ENCODE measurements around the gene DDAH1. TPM values are rescaled to one million over a fixed set of nuclear protein-coding genes. Genes with fewer than 3 reads are reported as not detected.

DDAH1 gene
- total and polyA plus RNA-seq, 2 of the 8 experiments (the other 6 are each of a cell fraction or from before 2014, with no cell fraction given): 22.8 to 54.5 TPM

GRCh38 chr1:85282424-85282823 lies 182.5 kb downstream of the DDAH1 start:
- DNase-seq (ENCODE audit: low read depth in 1 of 2, low spot score in 2 of 2) (no peak), FAIRE-seq (peak; percentile 95)
- no peak overlapping the region for H2AFZ ChIP-seq (ENCODE audit: low read length)
- ChIA-PET CTCF (ENCODE audit: partially characterized antibody) (interaction anchor here (0.8 to 2.6 kb wide), 11 partner anchors 10 to 397 kb away, joined by 3 to 26 read pairs (median 5); partner anchors contain the start of gene C1orf52), POLR2A (ENCODE audit: partially characterized antibody) (interaction anchor here (2.0 kb wide), 1 partner anchor 302 kb away, joined by 6 read pairs; no protein-coding TSS in a partner anchor)
- H4K20me1 ChIP-seq (replicated peaks in 1 of 2; ENCODE audit: control insufficient read depth in 1 of 2, insufficient read depth in 2 of 2, low read length in 2 of 2): no peaks in the 10 kb centered on the region
- no peak overlapping the region for H2BK120ac ChIP-seq (replicated peaks; ENCODE audit: low read depth, low read length)
- 33% methylated on average over 1 of the region's 1 CpG; no CpG with 5 or more reads in 1 of the 2 experiments for WGBS, 2 experiments (ENCODE audit: extremely low coverage in 1 of 2, insufficient coverage in 1 of 2, insufficient read length in 1 of 2, insufficient replicate concordance in 2 of 2, low coverage in 1 of 2, low lambda C conversion rate in 2 of 2, missing lambda C conversion rate in 1 of 2)
- no peak overlapping the region for H3K56ac ChIP-seq (replicated peaks; ENCODE audit: insufficient read length, low read depth, low read length)
- H4K8ac ChIP-seq (ENCODE audit: extremely low read depth, insufficient read depth, low read length): no peak overlapping the region
- H4K91ac ChIP-seq (replicated peaks; ENCODE audit: insufficient read length, low read length): no peak overlapping the region
- no peak overlapping the region for H3K9ac ChIP-seq (replicated peaks in 1 of 4; ENCODE audit: extremely low read depth in 1 of 4, low read depth in 3 of 4, low read length in 3 of 4)
- no peaks in the 10 kb centered on the region for H3K27me3 ChIP-seq (replicated peaks in 1 of 4; ENCODE audit: control insufficient read depth in 3 of 4, extremely low read depth in 1 of 4, insufficient read depth in 3 of 4, low read length in 3 of 4)
- H3K79me2 ChIP-seq (ENCODE audit: control insufficient read depth in 1 of 2, insufficient read depth in 2 of 2, low read length in 2 of 2): no peaks in the 10 kb centered on the region
- H3K23ac ChIP-seq (ENCODE audit: insufficient read length): no peak overlapping the region
- H3K4ac ChIP-seq (replicated peaks; ENCODE audit: insufficient read length, low read depth, low read length): no peak overlapping the region
- no peak overlapping the region for H4K5ac ChIP-seq (ENCODE audit: insufficient read length, low read depth, low read length)
- no peaks in the 10 kb centered on the region for H3K36me3 ChIP-seq (ENCODE audit: control insufficient read depth in 2 of 4, insufficient read depth in 4 of 4, low read length in 3 of 4)
- H2BK12ac ChIP-seq (ENCODE audit: low read depth, low read length): peak overlapping the region; percentile 22; the same call in 1 of the 2 replicates
- no peak overlapping the region for H2AK5ac ChIP-seq (ENCODE audit: low read depth, low read length)
- no peak overlapping the region for H3K14ac ChIP-seq (ENCODE audit: insufficient read length)
- H3K18ac ChIP-seq (ENCODE audit: extremely low read depth, low read length): no peak overlapping the region; the same call in 1 of the 2 replicates
- H2BK15ac ChIP-seq (ENCODE audit: low read length): no peak overlapping the region
- no peaks in the 10 kb centered on the region for H3K9me3 ChIP-seq (ENCODE audit: insufficient read depth in 2 of 2, low read depth in 1 of 2, low read length in 1 of 2)
- no peaks in the 10 kb centered on the region for H3K79me1 ChIP-seq (ENCODE audit: low read depth, low read length)
- H2BK20ac ChIP-seq (ENCODE audit: low read length): no peak overlapping the region
- H2BK5ac ChIP-seq (ENCODE audit: low read depth, low read length): no peak overlapping the region
- no peaks in the 10 kb centered on the region for H3K23me2 ChIP-seq (ENCODE audit: low read depth, low read length)
- peaks cover 0 to 3% (median 1%) of the 10 kb centered on the region in 4 experiments; a peak in 3 of 7 replicates for H3K4me1 ChIP-seq (replicated peaks in 1 of 4; ENCODE audit: control insufficient read depth in 3 of 4, insufficient read depth in 4 of 4, low read length in 3 of 4)
- no peak overlapping the region; a peak in 1 of 4 replicates for H3K4me2 ChIP-seq (ENCODE audit: insufficient read depth in 1 of 2, low read depth in 2 of 2, low read length in 2 of 2)
- H3K27ac ChIP-seq (ENCODE audit: low read depth, low read length): no peak overlapping the region
- no peak overlapping the region for H3K4me3 ChIP-seq (ENCODE audit: extremely low read depth in 1 of 4, insufficient read depth in 2 of 4, low read depth in 3 of 4, low read length in 4 of 4)
- 0 out of 2 replicates have a peak, but pooled peaks have one; percentile 59 for TF ChIP-seq SP1 (IDR thresholded peaks at IDR 0.05; ENCODE audit: low read depth, low read length)
- no peak for TF ChIP-seq POLR2AphosphoS5 (IDR thresholded peaks at IDR 0.05; ENCODE audit: low read depth, low read length)
- peak; percentile 29 to 85 (median 85) for TF ChIP-seq CTCF (IDR thresholded peaks at IDR 0.05; ENCODE audit: control extremely low read depth in 1 of 3, insufficient read depth in 1 of 3, low read depth in 1 of 3, low read length in 3 of 3)
- no peak for TF ChIP-seq YY1 (IDR thresholded peaks at IDR 0.05; ENCODE audit: low read depth, low read length)
- TF ChIP-seq JUND (IDR thresholded peaks at IDR 0.05; ENCODE audit: low read length): no peak
- no peak for TF ChIP-seq RXRA (IDR thresholded peaks at IDR 0.05; ENCODE audit: insufficient read depth, low read depth, low read length)
- TF ChIP-seq GTF2F1 (IDR thresholded peaks at IDR 0.05; ENCODE audit: borderline replicate concordance, low read depth, low read length): no peak
- TF ChIP-seq TEAD4 (IDR thresholded peaks at IDR 0.05; ENCODE audit: low read depth, low read length): peak; percentile 55
- TF ChIP-seq RAD21 (IDR thresholded peaks at IDR 0.05 in 1 of 2, conservative IDR thresholded peaks at IDR 0.05 in 1 of 2; ENCODE audit: low read depth in 2 of 2, low read length in 2 of 2): peak; percentile 47 to 53; a peak in 3 of 4 replicates
- no peak for TF ChIP-seq KDM1A (IDR thresholded peaks at IDR 0.05; ENCODE audit: borderline replicate concordance, low read length)
- TF ChIP-seq KDM4A (IDR thresholded peaks at IDR 0.05; ENCODE audit: low read depth, low read length, severe bottlenecking): no peak
